ENCODE measurements around the gene RBM12.

Gene RBM12

DNA sequence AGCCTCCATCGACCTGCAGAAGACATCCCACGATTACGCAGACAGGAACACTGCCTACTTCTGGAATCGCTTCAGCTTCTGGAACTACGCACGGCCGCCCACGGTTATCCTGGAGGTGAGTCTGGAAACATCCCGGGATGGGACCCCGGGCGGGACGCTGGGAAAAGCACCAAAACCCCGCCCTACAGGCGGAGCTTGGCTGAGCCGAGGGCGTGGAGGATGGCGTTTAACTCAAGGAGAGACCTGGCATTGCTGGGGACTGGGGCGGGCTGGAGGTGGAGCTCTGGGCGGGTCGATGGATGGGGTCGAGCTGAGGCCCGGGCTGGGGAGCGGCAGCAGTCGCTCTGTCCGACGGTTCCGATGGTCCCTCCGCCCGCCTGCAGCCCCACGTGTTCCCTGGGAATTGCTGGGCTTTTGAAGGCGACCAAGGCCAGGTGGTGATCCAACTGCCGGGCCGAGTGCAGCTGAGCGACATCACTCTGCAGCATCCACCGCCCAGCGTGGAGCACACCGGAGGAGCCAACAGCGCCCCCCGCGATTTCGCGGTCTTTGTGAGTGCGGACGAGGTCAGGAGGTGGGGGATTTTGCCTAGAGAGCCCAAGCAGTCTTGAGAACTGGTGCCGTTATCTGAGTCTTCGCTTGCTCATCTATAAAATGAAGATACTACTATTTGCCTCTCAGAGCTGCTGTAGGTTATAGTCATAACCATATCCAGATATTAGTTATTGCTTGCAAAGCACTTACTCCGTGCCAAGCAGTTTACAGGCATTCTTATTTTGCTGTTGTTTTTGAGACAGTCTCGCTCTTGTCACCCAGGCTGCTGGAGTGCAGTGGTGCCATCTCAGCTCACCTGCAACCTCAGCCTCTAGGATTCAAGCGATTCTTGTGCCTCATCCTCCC lies 45.3 kb downstream of the RBM12 start:
- peak; percentile 74 to 78 for DNase-seq

DNA sequence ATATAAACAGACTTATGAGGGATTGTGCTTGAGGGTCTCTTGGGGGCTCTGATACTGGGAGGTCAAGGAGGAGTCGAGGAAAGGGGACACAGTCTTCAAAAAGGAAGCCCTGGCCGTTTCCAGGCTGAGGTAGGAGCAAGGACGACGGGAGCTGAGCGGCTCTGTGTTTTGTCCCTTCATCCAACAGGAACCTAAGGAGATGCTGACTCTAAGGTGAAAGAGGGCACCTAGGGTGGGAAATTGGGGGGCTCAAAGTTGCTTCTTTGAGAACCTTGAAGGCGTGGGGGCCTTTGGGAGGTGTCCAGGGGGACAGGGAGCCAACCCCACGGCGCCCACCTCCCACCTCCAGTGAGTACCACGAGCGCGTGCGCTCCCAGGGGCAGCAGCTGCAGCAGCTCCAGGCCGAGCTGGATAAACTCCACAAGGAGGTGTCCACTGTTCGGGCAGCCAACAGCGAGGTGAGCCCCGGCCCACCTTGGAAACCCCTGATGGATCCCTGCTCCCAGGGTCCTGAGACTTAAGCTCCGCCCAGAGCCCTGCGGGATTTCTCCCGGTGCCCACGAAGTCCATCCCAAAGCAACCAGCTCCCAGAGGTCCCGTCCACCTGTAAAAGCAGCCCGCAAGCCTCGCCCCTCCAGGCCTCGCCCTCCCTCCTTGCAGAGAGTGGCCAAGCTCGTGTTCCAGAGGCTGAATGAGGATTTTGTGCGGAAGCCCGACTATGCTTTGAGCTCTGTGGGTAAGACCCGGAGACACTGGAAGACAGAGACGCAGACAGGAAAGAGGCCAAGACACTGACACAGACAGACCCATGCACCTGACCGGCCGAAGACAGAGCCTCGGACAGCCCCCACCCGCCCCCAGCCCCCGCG lies 46.2 kb downstream of the RBM12 start:
- peak in 1 of 2 donors; percentile 22 for DNase-seq

DNA sequence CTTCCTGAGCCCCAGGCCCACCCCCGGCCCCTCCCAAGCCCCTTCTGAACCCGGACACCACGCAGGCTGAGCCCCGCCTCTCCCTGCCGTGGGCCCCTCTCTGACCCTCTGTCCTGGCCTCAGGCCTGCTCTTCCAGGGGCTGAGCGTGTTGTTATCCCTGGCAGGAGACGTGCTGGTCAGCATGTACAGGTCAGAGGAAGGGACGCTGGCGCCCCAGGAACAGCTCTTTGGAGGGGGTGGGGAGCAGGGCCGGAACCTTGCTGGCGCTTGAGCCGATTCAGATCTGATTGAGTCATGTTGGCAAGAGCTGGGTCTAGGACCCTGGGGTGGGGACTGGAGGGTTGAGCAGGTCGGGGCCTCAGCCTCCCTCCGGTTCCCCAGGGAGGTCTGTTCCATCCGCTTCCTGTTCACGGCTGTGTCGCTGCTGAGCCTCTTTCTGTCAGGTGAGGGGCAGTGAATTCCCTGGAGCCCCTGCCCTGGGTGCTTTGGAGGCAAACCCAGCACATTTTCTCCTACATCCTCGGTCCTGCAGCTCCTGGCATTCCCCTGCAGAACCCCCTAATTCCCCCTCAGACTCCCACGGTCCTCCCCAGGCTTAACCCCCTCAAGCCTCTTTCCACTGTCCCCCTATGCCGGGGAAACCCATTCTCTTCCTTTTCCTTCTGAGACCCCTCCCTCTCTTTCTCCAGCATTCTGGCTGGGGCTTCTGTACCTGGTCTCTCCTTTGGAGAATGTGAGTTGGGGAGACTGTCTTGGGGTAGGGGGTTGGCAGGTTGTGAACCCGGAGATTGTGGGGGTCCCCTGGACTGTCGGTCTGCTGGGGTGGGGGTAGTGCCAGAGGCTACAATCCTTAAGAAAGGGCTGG lies 47.1 kb downstream of the RBM12 start:
- peak; percentile 35 to 48 for DNase-seq

DNA sequence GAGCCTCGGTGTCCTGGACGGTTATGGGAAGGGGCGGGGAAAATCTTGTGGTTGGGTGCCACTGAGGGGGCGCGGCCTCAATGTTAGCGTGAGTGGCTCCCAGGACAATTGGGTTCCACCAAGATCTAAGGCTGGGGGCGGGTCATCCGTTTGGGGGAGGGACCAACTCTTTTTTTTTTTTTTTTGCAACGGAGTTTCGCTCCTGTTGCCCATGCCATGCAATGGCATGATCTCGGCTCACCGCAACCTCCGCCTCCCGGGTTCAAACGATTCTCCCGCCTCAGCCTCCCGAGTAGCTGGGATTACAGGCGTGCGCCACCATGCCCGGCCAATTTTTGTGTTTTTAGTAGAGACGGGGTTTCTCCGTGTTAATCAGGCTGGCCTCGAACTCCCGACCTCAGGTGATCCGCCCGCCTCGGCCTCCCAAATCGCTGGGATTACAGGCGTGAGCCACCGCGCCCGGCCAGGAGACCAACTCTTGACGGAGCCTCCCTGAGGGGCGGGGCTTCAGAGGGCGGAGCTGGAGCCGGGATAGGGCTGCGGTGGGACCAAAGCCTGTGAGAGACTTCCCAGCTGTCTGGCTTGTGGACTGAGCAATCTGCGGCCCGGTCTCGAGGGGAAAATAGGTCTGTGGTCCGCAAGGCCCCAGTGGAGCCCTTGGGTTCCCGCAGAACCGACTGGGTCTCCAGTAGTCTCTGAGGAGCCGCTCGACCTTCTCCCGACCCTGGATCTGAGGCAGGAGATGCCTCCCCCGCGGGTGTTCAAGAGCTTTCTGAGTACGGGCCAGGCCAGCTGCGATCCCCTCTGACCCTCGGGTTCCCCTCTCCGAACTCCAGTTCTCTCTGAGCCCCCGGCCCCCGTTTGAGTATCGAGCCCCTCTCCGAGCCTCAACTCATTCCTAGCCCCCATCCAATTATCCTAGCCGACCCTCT lies 48.0 kb downstream of the RBM12 start:
- DNase-seq: peak; percentile 56 to 60

DNA sequence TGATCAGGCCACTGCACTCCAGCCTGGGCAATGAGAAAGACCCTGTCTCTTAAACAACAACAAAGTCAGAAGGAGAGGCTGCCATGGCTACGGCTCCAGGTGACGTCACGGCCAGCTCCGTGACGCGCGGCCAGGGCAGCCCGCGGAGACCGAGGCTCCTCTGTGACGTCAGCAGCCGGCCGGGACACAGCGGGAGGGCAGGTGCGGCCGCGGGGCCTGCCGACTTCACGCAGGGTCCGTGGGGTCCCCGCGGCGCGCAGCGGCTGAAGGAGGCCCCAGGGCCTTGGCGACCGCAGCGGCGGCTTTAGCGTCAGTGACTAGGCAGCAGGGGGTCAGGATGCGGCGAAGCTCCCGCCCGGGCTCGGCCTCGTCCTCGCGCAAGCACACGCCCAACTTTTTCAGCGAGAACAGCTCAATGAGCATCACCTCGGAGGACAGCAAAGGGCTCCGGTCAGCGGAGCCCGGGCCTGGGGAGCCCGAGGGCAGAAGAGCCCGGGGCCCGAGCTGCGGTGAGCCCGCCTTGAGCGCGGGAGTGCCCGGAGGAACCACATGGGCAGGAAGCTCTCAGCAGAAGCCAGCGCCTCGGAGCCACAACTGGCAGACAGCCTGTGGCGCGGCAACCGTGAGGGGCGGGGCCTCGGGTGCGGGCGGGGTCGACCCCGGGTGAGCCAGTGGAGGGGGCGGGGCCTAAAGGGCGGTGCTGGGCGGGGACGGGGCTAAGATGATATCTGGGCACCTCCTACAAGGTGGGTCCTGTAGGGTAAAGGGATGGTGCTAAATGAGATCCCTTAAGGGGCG lies 48.8 kb downstream of the RBM12 start, which contains the start of gene SPAG4:
Gene SPAG4, plus strand, starts transcription at position 163 of the 798 bp plus-strand sequence. Its CDS starts 175 bp downstream, at position 338.
- peak; percentile 100 for DNase-seq

DNA sequence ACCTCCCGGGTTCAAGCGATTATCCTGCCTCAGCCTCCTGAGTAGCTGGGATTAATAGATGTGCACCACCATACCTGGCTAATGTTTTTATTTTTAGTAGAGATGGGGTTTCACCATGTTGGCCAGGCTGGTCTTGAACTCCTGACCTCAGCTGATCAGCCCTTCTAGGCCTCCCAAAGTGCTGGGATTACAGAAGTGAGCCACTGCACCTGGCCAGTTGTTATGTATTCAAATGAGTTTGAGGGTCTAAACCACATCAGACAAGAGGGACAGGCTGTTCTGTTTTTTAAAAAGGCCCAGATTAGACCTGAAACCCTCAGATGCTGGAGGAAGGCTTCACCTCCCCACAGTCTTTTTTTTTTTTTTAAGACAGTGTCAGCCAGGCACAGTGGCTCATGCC lies 53.2 kb downstream of the RBM12 start:
- no peak for DNase-seq

DNA sequence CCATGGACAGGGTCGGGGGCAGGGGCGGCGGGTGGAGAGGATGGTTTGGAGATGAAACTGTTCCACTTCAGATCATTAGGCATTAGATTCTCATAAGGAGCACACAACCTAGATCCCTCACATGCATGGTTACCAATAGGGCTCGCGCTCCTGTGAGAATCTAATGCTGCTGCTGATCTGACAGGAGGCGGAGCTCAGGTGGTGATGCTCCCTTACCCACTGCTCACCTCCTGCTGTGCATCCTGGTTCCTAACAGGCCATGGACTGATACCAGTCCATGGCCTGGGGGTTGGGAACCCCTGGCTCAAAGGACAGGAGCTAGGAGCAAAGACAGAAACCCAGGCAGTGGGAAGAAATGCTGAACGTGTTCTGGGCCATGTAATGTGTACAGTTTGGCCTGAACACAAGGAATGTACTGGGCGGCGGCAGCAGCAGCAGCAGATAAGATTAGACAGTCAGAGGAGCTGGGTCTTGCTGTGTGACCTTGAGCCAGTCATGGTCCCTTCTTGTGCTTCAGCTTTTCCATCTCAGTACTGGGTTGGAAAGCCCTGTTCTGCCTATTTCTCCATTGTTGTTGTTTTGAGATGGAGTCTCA lies 53.8 kb downstream of the RBM12 start:
- DNase-seq: no peak

DNA sequence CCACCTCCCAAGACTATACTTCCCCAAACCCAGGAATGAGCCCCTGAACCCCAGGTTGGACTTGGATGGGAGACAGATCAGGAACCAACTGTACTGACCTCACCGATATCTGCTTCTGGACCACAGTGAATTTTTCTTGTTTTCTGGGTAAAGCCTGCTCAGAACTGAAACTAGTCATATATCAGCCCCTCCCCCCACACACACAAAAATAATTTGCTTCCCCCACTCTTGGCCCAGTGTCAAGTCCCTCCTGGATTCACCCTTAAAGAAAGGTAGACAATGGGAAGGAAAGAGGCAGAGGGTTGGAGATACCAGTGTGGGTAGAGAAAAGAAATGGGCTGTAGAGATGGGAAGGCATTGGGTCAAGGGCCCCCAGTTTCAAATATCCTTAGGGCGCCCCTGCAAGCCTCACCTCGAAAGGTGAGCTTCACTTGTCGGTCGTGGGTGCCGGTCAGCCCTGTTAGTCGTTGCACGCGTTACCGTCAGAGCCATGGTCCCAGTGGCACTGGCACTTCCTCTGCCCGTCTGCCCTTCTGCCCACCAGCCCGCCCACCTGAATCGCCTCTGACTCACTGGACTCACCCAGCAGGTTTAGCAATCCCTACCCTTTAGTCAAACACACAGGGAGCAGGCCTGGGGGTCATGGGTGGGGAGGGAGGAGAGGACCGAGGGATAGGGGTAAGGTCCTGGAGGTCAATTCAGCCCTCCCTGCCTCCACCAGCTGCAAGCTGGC lies 57.5 kb downstream of the RBM12 start:
- DNase-seq: no peak

DNA sequence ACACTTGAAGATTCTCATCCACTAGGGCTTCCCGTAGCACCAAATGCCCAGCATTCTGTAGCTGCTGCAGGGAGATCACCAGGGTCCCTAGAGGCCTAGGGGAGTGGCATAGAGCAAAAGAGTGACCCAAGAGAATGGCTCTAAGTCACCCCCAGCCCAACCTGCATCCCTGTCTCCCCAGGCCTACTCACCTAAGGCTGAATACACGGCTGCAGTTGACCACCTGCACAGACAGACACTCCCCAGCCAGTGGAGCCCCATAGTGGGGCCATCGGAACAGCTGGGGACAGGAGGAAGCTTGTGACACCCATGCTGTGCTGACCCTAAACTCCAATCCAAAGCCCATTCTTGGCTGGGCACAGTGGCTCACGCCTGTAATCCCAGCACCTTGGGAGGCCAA lies 58.6 kb downstream of the RBM12 start:
- DNase-seq: no peak

DNA sequence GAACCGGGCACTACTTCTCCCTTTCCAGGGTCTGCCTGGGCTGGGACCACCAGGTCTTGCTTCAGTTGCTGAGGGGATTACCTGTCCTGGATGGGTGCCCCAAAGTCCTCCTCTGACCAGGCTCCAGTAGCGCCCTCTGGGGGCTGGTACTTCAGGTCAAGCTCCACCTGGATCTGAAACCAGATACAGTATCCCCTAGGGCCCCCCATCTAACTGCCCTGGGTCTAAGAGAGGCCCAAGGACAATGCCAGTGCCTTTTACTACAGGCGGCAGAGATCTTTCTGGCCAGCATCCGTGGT lies 60.3 kb downstream of the RBM12 start:
- peak; percentile 26 for DNase-seq

DNA sequence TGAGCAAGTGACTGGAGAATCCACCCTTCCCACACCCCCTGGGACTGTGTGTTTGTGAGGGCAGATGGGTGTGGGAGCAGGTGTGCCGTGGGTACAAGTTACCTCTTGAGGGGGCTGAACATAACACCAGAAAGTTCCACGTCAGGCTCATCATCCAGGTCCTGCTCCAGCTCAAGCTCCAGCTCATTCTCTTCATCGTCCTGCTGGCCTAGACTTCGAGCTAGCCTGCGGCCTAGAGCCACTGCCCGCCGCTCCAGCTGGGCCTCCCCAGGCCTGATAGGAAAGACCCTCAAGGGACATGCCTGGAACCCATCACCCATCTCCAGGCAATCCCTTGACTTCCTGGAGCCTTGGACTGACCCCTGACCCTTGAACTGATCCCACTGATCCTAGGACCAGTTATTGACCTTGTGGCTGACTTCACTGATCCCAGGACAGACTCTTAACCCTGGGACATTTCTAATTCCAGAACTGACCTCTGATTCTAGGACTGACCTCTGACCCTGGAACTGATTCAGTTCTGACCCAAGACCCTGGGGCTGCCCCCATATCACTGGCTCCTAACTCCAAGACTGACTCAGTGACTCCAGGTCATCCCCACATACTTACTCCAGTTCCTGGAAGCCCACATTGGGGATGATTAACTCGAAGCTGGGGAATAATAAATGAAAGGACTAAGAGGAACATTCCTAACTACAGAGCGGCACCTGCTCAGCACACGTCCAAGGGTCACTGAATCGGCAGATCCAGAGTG lies 60.8 kb downstream of the RBM12 start:
- no peak for DNase-seq

DNA sequence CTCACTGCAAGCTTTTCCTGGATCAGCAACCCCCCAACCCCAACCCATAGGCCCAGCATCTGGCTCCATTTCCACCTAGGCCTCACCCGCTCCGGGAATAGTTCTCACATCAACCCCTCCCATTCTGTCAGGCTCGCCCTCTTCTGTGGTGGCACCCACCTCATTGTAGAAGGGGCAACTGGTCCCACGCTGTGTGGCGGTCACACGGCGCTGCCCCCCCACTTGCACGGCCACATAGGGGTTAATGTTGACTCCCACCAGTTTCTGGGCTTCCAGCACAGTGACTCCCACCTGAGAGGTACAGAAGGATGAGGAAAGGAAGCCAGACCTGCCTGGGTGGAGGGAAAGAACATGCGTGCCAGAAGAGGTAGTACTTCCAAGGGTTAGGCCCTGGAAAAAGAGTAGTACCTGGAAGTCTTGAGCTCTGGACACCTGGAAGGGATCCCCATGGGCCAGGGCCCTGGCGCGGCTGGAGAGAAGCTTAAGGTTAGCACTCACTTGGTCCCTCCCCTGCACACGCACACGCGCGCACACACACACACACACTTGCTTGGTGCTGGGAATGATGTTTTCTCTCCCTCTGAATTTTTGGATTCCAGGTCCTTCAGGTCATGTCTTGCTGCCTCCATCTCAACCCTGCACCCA lies 61.7 kb downstream of the RBM12 start:
- DNase-seq: no peak

DNA sequence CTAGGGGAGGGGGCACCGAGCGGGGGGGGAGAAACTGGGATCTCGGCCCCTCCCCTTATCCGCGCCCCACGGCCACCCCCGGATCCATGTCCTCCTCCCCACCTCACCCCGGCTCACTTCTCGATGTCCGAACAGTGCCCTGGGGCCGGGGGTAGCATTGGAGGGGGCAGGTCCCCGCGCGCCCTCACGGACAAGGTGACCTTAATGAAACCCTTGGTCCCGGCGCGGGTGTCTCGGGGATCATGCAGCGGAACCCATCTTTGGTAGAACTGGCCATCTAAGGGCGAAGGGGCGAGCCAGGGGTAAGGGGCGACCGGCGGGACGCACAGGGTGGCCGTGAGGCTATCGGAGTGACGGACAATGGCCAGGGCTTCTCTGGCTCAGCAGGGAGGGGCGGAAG lies 62.7 kb downstream of the RBM12 start:
- DNase-seq: no peak

DNA sequence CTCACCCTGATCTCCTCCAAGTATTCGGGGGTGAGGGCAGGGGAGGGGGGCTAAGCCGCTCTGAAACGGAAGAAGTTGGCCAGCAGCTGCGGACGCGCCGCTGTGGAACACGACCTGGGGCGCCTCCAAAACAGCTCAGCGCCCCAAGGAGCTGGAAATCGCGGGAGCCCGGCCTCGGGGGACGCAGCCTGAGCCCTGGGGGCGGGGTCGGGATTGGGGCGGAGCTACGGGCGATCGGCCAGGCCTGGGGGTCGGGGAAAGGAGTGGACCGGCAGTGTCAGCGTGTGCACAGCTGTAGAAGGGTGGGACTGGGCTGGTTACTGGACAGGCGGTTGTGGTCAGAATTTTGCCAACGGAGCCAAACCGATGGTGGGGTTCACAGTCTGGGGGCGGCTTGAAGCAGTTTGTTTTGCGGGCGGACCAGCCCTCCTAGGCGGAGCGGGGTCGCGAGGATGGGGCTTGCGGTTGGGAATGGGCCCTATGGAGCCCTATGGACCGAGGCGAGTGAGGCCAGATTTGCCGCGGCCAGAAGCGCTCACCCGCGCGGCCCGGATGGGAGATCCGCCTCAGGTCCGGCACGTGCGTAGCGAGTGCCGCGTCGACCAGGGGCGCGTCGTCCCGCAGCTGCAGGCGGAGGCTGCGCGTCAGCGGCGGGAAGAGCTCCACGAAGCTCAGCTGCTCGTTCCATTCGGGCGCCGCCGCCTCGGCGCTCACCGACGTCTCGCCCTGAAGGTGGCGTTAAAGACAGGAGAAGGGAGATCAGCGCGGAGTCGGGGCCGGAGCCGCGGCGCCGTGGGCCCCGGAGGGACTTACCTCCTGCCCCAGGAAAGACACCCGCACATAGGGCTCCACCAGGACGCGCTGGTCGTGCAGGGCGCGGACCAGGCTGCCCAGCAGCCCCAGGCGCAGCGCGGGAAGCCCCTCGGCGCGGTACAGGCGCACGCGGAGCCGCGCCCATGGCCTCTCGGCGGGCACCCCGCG lies 63.4 kb downstream of the RBM12 start:
- peak; percentile 80 to 83 for DNase-seq

DNA sequence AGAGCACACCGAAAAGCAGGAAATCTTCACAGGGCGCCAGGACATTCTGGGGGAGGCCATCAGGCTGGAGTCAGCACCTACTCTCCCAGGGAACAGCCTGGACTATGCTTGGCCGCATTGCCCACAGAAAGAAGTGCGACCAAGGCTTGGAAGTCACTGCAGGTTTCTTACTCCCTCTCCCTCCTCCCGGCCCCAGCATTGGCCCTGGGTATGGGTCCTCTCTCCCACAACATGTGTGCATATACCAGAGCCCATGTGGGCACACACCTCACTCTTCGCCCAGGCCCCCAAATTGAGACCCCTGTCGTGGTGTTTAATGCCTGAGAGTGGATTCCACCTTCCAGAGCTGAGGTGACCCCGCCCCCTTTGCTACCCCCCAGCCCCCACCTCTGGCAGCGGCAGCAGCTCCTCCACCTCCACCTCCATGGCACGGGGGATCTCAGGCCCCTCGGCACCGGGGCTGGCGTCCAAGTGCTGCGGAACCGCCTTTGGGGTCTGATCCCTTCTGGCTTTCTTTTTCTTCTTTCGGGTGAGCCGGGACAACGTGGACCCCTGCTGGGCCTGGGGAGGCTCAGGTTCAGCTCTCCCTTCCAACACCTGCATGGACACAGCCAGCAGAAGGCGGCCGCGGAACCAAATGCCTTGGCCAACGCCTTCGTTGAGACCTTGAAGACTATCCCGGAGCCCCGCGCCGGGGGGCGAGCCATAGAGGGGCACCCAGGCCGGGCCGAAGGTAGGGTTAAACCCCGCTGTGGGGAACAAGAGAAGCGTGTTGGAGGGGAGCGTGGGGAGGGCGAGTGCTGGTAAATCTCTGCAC lies 64.3 kb downstream of the RBM12 start:
- DNase-seq: no peak

DNA sequence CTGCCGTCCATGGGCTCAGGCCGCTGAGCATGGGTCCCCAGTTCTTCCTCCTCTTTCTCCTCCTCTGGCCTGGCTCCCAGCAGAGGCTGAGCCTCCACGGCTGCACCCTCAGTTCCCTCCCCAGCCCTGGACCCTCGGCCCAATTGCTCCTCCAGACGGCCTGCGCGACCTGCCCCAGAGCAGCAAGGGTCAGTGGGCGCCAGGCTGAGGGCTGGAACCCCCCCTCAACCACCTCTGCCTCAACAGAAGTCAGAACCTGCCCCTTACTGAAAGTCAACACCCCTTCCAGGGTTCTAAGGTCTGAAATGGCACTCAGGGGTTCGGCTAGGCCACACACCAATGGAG lies 65.0 kb downstream of the RBM12 start:
- DNase-seq: no peak
